22Rv1 (cell line): ENCODE measurements around the gene ROGDI.

Experiments
- ZFX ChIP-seq: fragments of 450-650 bp; IDR thresholded peaks from 2 replicates; pipeline ENCODE4 v1.6.1; 2017; ENCODE audit warnings: antibody characterized with exemption, borderline replicate concordance
- TF ChIP-seq, protein P1 (sequence below): fragments of 450-650 bp; IDR thresholded peaks from 2 replicates; pipeline ENCODE4 v1.5.1; 2017; ENCODE audit warnings: mild to moderate bottlenecking

- TF ChIP-seq, protein P1, sequence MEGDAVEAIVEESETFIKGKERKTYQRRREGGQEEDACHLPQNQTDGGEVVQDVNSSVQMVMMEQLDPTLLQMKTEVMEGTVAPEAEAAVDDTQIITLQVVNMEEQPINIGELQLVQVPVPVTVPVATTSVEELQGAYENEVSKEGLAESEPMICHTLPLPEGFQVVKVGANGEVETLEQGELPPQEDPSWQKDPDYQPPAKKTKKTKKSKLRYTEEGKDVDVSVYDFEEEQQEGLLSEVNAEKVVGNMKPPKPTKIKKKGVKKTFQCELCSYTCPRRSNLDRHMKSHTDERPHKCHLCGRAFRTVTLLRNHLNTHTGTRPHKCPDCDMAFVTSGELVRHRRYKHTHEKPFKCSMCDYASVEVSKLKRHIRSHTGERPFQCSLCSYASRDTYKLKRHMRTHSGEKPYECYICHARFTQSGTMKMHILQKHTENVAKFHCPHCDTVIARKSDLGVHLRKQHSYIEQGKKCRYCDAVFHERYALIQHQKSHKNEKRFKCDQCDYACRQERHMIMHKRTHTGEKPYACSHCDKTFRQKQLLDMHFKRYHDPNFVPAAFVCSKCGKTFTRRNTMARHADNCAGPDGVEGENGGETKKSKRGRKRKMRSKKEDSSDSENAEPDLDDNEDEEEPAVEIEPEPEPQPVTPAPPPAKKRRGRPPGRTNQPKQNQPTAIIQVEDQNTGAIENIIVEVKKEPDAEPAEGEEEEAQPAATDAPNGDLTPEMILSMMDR = no peak
- TF ChIP-seq ZFX = no peak
These were observed 1.7 kb upstream of the ROGDI start for GRCh38 chr16:4803898-4804762.
